HG02840 (cell line): ENCODE data around the gene KCNMA1.

ENCODE experiments used
- ATAC-seq: cut with Tn5 transposase; IDR thresholded peaks from one replicate; pipeline ENCODE4 v1.9.1; 2021; ENCODE audit warnings: mild to moderate bottlenecking, moderate library complexity, moderate number of reproducible peaks; ENCODE audit not compliant: unreplicated experiment, low FRiP score

KCNMA1 gene

DNA sequence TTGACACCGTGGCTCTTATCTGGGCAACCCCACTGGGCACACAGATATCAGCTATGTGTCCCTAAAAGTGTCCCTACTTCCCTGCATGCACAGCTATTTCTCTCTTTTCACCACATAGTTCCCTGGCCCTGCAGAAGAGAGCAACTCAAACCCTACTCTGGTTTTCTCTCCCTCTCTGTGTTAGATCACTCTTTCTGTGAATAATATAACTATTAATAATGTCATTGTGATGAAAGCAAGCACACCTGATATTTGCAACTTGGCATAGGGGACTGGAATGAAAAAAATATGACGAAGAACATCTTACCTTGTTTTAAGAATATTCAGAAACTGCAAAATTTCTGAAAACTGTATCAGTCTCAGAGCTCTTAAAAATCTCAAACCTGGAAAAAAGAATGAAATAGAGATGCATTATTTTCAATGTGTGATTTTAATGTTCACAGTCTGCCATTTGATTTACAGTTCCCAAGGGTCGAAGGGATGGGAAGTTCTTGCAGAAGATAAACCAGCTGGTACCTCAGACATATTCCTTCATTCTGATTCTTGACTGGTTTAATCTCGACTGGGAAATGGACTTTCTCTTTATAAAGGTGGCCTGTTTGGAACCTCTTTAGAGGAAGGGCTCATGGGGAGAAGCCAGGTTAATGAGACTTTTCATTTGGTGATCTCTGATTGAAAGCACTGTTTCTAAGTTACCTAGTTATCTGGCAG is 516.8 kb downstream of the KCNMA1 start:
- ATAC-seq: no peak

DNA sequence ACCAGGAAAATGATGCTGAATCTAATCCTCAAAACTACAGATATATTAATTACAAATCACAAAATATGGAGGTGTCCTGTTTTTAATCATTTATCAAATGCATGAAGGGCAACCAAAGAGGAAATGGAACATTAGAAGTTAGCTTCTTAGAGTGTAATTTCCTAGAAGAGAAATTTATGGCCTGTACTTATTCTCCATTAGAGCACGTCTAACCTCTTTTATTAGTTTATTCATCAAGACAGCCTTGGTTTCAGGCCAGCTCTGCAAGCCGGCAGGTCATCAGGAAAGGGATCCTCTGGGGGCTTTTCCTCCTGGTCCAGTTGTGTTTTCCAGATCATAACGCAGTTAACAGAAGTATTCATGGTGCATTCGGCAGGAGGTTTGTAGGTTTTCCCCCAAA is 517.6 kb downstream of the KCNMA1 start:
- ATAC-seq: no peak

DNA sequence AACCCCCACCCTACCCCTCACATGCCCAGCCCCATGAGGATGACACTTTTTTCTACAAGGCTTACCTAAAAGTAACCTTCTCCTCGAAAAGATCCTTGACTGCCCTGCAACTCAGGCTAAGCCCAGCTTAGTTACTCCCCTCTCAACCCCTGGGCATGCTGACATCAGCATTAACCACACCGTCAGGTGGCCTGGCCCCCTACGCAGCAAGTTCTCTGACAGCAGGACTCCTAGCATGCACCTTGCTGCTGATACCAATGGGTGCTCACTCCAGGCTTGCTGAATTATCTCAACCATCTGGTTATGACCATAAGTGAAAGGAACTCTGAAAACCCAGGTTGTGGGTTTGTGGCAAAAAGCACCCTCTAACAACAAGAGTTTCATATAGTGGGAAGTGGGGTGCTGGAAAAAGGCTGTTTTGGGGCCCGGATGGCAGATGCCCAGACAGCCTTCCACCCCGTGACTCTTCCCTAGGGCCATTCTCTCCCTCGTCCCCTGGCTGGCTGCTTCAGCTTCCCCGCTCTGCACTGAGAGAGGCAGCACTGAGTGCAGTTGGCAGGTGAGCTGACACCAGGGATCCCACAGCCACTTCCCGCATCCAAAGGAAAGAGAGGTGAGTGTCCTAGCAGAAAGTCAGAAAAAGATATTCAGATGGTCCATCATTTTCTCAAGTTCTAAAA is 518.9 kb downstream of the KCNMA1 start:
- no peak for ATAC-seq

GRCh38 chr10:77117501-77117900 is 520.1 kb downstream of the KCNMA1 start:
- no peak for ATAC-seq

- ATAC-seq: no peak
These were observed 520.7 kb downstream of the KCNMA1 start for GRCh38 chr10:77116904-77117303.

- ATAC-seq: no peak
These were observed 523.3 kb downstream of the KCNMA1 start for GRCh38 chr10:77114181-77114821.

DNA sequence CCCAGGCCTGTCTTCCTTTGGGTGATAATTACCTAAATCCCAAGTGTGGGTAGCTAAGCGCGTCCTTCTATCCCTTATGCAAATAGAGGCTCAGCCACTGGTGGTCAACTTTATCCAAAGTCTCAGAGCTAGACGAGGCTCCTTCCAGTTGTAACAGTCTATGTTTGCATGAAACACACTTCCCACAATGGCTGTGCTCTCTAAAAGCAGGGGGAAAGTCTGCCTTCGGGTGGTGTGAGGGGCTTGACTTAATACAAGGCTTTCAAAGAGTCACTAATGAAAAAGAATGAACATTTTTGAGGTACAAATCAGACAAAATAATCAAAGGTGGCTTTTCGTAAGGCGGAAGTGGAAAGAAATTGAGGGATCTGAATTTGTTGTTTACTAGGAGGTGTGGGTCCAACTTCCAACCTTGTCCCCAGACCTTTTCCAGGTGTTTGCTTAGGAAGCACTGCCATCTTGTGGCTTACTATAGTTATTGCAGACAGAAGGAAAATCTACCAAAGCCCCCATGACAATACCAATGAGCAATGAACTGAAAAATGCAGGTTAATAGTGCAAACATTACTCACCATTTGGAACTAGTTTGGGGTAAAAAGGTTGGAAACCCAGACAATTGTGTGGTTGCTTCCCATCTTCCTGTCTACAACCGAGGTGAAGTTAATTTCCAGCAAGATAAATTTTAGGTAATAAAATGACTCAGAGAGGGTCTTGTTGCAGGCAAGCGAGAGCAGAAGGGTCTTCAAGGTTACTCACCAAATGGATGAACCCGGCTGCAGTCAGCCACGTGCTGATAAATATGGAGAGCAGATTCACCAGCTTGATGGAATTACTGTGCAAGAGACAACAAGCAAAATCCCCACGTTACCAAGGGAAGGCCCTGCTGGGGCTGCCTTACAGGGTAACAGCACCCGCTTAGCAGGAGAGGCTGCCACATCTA is 525.7 kb downstream of the KCNMA1 start:
- ATAC-seq: no peak

- ATAC-seq: no peak
These were observed 526.9 kb downstream of the KCNMA1 start for GRCh38 chr10:77110757-77111156.

- ATAC-seq: no peak
These were observed 528.1 kb downstream of the KCNMA1 start for GRCh38 chr10:77109351-77109994.

DNA sequence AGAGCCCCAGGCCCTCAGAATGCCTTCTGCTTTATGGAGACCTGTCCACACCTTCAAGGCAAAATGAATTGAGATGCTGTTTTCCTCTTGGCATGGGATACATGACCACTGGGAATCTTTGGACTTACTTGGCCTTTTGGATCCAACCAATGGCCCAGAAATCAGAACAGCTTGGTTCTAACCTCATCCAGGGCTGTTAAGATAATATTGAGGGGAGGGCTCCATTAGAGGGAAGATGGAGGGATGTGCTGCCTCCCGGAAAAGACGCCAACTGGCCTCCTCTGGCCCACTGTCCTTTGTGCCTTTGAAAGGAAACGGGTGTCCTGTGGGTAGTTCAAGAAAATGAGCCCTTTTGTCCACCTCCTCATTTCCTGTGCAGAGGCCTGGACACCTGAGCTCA is 530.9 kb downstream of the KCNMA1 start:
- ATAC-seq: no peak

DNA sequence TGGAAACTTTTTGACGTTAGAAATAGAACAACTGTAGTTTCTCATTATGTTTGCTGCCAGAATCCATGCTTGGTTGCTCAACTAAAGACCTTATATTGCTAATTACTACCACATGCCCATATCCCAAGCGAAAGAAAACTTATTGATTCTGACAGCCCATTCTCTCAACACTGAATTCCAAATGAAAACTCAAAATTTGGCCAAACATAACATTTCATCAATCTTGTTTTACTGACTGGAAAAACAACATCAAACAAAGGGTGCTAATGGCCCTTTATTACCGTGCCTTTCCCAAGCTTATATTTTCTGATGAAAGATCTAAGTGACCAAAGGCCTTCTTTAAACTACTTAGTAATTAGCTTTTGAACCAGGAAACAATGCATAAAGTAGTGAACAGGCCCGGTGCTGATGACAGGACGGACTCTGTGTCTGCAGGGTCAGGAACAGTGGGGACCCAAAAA is 531.8 kb downstream of the KCNMA1 start:
- ATAC-seq: no peak

- ATAC-seq: no peak
These were observed 533.1 kb downstream of the KCNMA1 start for GRCh38 chr10:77104459-77104980.

- no peak for ATAC-seq
These were observed 534.4 kb downstream of the KCNMA1 start for GRCh38 chr10:77103213-77103612.

GRCh38 chr10:77101341-77101740 is 536.3 kb downstream of the KCNMA1 start:
- ATAC-seq: no peak

DNA sequence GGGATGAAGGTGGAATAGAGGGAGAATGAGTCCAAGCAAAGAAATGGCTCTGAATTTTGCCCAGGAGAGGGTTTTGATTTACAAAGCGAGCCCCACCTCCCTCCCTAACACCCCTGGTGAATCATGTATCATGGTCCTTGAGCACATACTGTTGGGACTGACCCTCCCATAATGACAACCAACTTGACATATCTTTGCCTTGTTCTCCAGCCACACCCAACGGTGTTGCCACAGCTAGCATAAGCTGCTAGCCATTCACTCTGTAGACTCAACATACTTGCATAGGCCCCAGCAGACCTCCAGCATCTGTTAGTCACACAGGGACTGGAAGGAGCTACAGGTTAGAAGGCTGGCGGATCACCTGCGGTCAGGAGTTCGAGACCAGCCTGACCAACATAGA is 538.5 kb downstream of the KCNMA1 start:
- no peak for ATAC-seq

GRCh38 chr10:77097625-77098024 is 540.0 kb downstream of the KCNMA1 start:
- ATAC-seq: no peak

- no peak for ATAC-seq
These were observed 544.5 kb downstream of the KCNMA1 start for GRCh38 chr10:77093126-77093525.

DNA sequence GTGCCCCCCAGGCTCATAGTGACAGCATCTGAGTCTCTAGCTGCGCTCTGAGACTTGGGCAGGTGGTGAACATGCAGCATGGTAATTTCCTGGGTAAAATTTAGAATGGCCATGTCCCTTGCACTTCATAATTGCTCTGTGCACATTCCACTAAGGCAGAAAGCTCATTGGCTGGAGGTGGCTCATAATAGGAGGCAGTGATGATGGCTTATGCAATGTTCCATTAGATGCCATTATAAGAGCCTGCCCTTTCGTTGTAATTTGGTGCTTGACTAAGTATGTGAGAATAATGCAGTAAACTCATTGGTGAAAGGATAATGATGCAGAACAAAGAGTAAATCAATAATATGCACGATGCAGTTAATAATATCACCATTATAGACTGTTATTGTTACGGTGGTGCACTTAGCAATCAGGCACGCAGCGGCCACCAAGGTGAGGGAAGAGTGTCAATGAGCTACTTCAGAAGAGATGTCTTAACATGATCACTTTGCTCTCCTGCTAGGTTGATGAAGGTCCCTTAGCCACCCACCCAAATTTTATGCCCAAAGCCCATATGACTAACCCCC is 545.9 kb downstream of the KCNMA1 start:
- no peak for ATAC-seq
